Liver (tissue), 9 donors: ENCODE data around the gene SYNPO2. TPM values are rescaled to one million over a fixed set of nuclear protein-coding genes. Genes with fewer than 3 reads are reported as not detected.

Source experiments
- DNase-seq: peaks from one replicate; pipeline ENCODE4 v3.0.0-alpha.2; 2017; ENCODE audit warnings: low spot score
- H3K27ac ChIP-seq, 2 donors: one replicate each; pipeline ENCODE4 v1.7.0; 2013; ENCODE audit warnings: inconsistent platforms in 2 of 2, low read length in 2 of 2, control low read depth in 1 of 2, low read depth in 1 of 2, mild to moderate bottlenecking in 1 of 2
- H3K27me3 ChIP-seq, 4 donors: one replicate each; pipeline versions ENCODE4 v1.6.1 to v1.7.0; 2013; ENCODE audit warnings: low read length in 3 of 4, inconsistent platforms in 1 of 4, mild to moderate bottlenecking in 1 of 4, moderate library complexity in 1 of 4; ENCODE audit not compliant: control insufficient read depth in 4 of 4, insufficient read depth in 4 of 4
- H3K36me3 ChIP-seq, 4 donors: one replicate each; pipeline versions ENCODE4 v1.6.1 to v1.7.0; 2013; ENCODE audit warnings: low read length in 3 of 4, mild to moderate bottlenecking in 3 of 4, low read depth in 1 of 4, moderate library complexity in 1 of 4; ENCODE audit not compliant: control insufficient read depth in 4 of 4, insufficient read depth in 3 of 4
- H3K4me1 ChIP-seq, 4 donors: one replicate each; pipeline versions ENCODE4 v1.6.1 to v1.7.0; 2013; ENCODE audit warnings: low read length in 3 of 4, mild to moderate bottlenecking in 3 of 4, moderate library complexity in 1 of 4; ENCODE audit not compliant: control insufficient read depth in 4 of 4, insufficient read depth in 4 of 4
- H3K4me3 ChIP-seq, 3 donors: one replicate each; pipeline versions ENCODE4 v1.6.1 to v1.7.0; 2013; ENCODE audit warnings: low read length in 3 of 3, control low read depth in 1 of 3, low read depth in 1 of 3, mild to moderate bottlenecking in 1 of 3
- H3K9ac ChIP-seq, 2 donors: one replicate each; pipeline ENCODE4 v1.7.0; 2013; ENCODE audit warnings: low read length in 2 of 2, mild to moderate bottlenecking in 2 of 2, moderate library complexity in 2 of 2, control low read depth in 1 of 2, low read depth in 1 of 2
- H3K9me3 ChIP-seq, 4 donors: one replicate each; pipeline versions ENCODE4 v1.6.1 to v1.7.0; 2013; ENCODE audit warnings: low read length in 3 of 4; ENCODE audit not compliant: control insufficient read depth in 4 of 4
- EGR1 ChIP-seq, 2 donors: IDR thresholded peaks; 2 replicates each; pipeline ENCODE4 v1.6.1; 2016 to 2018; ENCODE audit warnings: antibody characterized with exemption in 2 of 2, low read depth in 2 of 2
- FOXA1 ChIP-seq: IDR thresholded peaks from 2 replicates; pipeline ENCODE4 v1.6.1; 2016; ENCODE audit warnings: antibody characterized with exemption
- FOXA2 ChIP-seq: IDR thresholded peaks from 2 replicates; pipeline ENCODE4 v1.6.1; 2016; ENCODE audit warnings: antibody characterized with exemption
- GABPA ChIP-seq, 2 donors: IDR thresholded peaks in 1 of 2; conservative IDR thresholded peaks in 1 of 2; 2 replicates each; pipeline ENCODE4 v1.6.1; 2016; ENCODE audit warnings: antibody characterized with exemption in 2 of 2, mild to moderate bottlenecking in 1 of 2, moderate library complexity in 1 of 2
- HNF4A ChIP-seq, 2 donors: conservative IDR thresholded peaks; 2 replicates each; pipeline ENCODE4 v1.6.1; 2016; ENCODE audit warnings: antibody characterized with exemption in 2 of 2, mild to moderate bottlenecking in 2 of 2
- HNF4G ChIP-seq: IDR thresholded peaks from 2 replicates; pipeline ENCODE4 v1.6.1; 2016; ENCODE audit warnings: antibody characterized with exemption
- JUND ChIP-seq, 2 donors: IDR thresholded peaks; 2 replicates each; pipeline ENCODE4 v1.6.1; 2016; ENCODE audit warnings: antibody characterized with exemption in 2 of 2
- NR2F2 ChIP-seq: IDR thresholded peaks from 2 replicates; pipeline ENCODE4 v1.6.1; 2016; ENCODE audit warnings: antibody characterized with exemption
- RAD21 ChIP-seq, 2 donors: IDR thresholded peaks; 2 replicates each; pipeline ENCODE4 v1.6.1; 2016; ENCODE audit warnings: antibody characterized with exemption in 2 of 2, mild to moderate bottlenecking in 2 of 2
- RXRA ChIP-seq, 2 donors: IDR thresholded peaks; 2 replicates each; pipeline ENCODE4 v1.6.1; 2017 to 2018; ENCODE audit warnings: antibody characterized with exemption in 2 of 2, mild to moderate bottlenecking in 1 of 2
- SP1 ChIP-seq: IDR thresholded peaks from 2 replicates; pipeline ENCODE4 v1.6.1; 2018; ENCODE audit warnings: antibody characterized with exemption, mild to moderate bottlenecking
- TAF1 ChIP-seq: conservative IDR thresholded peaks from 2 replicates; pipeline ENCODE4 v1.6.1; 2016; ENCODE audit warnings: antibody characterized with exemption, mild to moderate bottlenecking
- YY1 ChIP-seq: IDR thresholded peaks from 2 replicates; pipeline ENCODE4 v1.6.1; 2016; ENCODE audit warnings: antibody characterized with exemption, mild to moderate bottlenecking
- WGBS: extraction: QIAGEN DNeasy Blood & Tissue Kit; methylation state at CpG from one replicate; pipeline ENCODE4 v1.1.7; 2013; 5-methylcytosine and 5-hydroxymethylcytosine counted together
- polyA plus RNA-seq, 2 donors: library from polyadenylated mRNA; stranded (reverse) in 1 of 2; unstranded in 1 of 2; fragments of 200-250 nt in 1 of 2; fragments of >200 nt in 1 of 2; fragmentation: Nextera tagmentation in 1 of 2; extraction: Ambion mirVana in 1 of 2; gene quantifications; one replicate each; pipeline versions ENCODE4 v1.2.1 to v1.2.3, GENCODE V29; 2013 to 2015
- total RNA-seq, 2 donors: library from RNA; depleted of rRNA; stranded (reverse); fragments of >200 nt; gene quantifications; one replicate each; pipeline ENCODE4 v1.2.3, GENCODE V29; 2014
- TF ChIP-seq, protein P1 (sequence below): IDR thresholded peaks from 2 replicates; pipeline ENCODE4 v1.6.1; 2016; ENCODE audit warnings: antibody characterized with exemption
- TF ChIP-seq, protein P2 (sequence below): IDR thresholded peaks from 2 replicates; pipeline ENCODE4 v1.6.1; 2016; ENCODE audit warnings: antibody characterized with exemption
- TF ChIP-seq, protein P3 (sequence below): IDR thresholded peaks from 2 replicates; pipeline ENCODE4 v1.6.1; 2016; ENCODE audit warnings: antibody characterized with exemption, mild to moderate bottlenecking
- TF ChIP-seq, protein P4 (sequence below): IDR thresholded peaks from 2 replicates; pipeline ENCODE4 v1.6.1; 2016; ENCODE audit warnings: antibody characterized with exemption
- donor health status: healthy.
- donor health status: healthy.
- donor health status: healthy.
- donor health status: healthy.
- donor health status: healthy.

SYNPO2 gene
- total and polyA plus RNA-seq, 4 donors: 2.4 to 10.9 (median 3.4) TPM

DNA sequence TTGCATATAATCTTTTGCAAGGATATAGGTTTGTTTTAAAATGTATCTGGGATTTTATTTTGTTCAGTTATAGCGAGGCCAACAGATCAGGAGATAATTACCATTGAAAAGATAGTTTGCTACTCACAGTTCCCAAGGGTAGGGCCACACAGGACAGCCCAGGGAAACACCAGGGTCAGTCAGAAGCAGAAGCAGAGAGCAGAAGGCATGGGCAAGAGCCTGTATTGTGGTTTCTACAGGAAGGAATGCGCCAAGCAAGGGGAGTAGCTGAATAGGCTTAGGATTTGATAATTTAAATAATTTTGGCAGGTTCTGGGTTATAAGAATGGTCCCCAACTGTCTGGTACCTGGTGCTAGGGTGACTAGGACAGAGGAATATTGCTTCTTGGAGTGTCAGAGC is 61.6 kb downstream of the SYNPO2 start:
- H3K4me1 ChIP-seq: no peaks in the 10 kb centered on the region

DNA sequence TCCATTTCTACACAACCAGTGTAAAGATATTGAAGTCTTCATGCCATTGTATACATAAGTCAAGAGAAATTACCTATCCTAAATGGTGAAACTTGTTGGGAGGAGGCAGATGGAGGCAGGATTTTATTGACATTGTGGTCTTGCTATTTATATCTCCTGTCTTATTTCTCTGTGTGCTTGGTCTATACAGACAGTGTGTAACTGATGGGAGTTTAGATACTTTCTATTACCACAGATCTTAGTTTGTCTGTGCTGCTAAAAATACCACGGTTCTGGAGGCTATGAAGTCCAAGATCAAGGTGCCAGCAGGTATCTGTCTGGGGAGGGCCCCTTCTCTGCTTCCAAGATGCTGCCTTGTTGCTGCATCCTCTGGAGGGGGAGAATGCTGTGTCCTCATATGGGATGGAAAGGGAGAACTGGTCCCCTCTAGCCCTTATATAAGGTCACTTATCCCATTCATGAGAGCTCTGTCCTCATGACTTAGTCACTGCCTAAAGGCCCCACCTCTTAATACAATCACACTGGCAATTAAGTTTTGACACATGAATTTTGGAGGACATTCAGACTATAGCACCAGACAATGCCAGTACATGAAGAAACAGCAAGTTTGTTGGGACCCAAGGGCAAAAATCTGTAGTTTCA is 62.4 kb downstream of the SYNPO2 start:
- Histone ChIP-seq H3K9ac (no peak overlapping the region), H3K27ac (no peak overlapping the region), H3K27me3 (no peaks in the 10 kb centered on the region), H3K4me3 (no peak overlapping the region), H3K9me3 (no peaks in the 10 kb centered on the region), H3K4me1 (no peaks in the 10 kb centered on the region), H3K36me3 (no peaks in the 10 kb centered on the region)
- 60% methylated on average over 1 of the region's 1 CpG for WGBS
- DNase-seq: no peak
- no peak for TF ChIP-seq TAF1
- TF ChIP-seq NR2F2: no peak
- TF ChIP-seq FOXA2: no peak
- no peak for TF ChIP-seq FOXA1
- no peak for TF ChIP-seq JUND (IDR thresholded peaks at IDR 0.05)
- TF ChIP-seq, protein P1, sequence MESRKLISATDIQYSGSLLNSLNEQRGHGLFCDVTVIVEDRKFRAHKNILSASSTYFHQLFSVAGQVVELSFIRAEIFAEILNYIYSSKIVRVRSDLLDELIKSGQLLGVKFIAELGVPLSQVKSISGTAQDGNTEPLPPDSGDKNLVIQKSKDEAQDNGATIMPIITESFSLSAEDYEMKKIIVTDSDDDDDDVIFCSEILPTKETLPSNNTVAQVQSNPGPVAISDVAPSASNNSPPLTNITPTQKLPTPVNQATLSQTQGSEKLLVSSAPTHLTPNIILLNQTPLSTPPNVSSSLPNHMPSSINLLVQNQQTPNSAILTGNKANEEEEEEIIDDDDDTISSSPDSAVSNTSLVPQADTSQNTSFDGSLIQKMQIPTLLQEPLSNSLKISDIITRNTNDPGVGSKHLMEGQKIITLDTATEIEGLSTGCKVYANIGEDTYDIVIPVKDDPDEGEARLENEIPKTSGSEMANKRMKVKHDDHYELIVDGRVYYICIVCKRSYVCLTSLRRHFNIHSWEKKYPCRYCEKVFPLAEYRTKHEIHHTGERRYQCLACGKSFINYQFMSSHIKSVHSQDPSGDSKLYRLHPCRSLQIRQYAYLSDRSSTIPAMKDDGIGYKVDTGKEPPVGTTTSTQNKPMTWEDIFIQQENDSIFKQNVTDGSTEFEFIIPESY: no peak
- no peak for TF ChIP-seq HNF4G
- no peak for TF ChIP-seq HNF4A (conservative IDR thresholded peaks at IDR 0.05)
- no peak for TF ChIP-seq RXRA (IDR thresholded peaks at IDR 0.05)
- TF ChIP-seq GABPA (IDR thresholded peaks at IDR 0.05 in 1 of 2, conservative IDR thresholded peaks at IDR 0.05 in 1 of 2): no peak
- TF ChIP-seq YY1: no peak
- TF ChIP-seq EGR1 (IDR thresholded peaks at IDR 0.05; ENCODE audit: low read depth in 2 of 2): no peak
- TF ChIP-seq RAD21 (IDR thresholded peaks at IDR 0.05): no peak
- TF ChIP-seq, protein P2, sequence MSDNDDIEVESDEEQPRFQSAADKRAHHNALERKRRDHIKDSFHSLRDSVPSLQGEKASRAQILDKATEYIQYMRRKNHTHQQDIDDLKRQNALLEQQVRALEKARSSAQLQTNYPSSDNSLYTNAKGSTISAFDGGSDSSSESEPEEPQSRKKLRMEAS: no peak

More for the DNA sequence above, 61.6 kb downstream of the SYNPO2 start:
- H3K27me3 ChIP-seq: no peaks in the 10 kb centered on the region
- TF ChIP-seq NR2F2: no peak
- TF ChIP-seq JUND (IDR thresholded peaks at IDR 0.05): no peak
- TF ChIP-seq RAD21 (IDR thresholded peaks at IDR 0.05): no peak
- TF ChIP-seq, protein P3, sequence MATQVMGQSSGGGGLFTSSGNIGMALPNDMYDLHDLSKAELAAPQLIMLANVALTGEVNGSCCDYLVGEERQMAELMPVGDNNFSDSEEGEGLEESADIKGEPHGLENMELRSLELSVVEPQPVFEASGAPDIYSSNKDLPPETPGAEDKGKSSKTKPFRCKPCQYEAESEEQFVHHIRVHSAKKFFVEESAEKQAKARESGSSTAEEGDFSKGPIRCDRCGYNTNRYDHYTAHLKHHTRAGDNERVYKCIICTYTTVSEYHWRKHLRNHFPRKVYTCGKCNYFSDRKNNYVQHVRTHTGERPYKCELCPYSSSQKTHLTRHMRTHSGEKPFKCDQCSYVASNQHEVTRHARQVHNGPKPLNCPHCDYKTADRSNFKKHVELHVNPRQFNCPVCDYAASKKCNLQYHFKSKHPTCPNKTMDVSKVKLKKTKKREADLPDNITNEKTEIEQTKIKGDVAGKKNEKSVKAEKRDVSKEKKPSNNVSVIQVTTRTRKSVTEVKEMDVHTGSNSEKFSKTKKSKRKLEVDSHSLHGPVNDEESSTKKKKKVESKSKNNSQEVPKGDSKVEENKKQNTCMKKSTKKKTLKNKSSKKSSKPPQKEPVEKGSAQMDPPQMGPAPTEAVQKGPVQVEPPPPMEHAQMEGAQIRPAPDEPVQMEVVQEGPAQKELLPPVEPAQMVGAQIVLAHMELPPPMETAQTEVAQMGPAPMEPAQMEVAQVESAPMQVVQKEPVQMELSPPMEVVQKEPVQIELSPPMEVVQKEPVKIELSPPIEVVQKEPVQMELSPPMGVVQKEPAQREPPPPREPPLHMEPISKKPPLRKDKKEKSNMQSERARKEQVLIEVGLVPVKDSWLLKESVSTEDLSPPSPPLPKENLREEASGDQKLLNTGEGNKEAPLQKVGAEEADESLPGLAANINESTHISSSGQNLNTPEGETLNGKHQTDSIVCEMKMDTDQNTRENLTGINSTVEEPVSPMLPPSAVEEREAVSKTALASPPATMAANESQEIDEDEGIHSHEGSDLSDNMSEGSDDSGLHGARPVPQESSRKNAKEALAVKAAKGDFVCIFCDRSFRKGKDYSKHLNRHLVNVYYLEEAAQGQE: no peak
- TF ChIP-seq FOXA1: no peak
- TF ChIP-seq, protein P1: no peak
- TF ChIP-seq HNF4A (conservative IDR thresholded peaks at IDR 0.05): no peak
- TF ChIP-seq SP1: no peak
- TF ChIP-seq, protein P2: no peak
- TF ChIP-seq EGR1 (IDR thresholded peaks at IDR 0.05; ENCODE audit: low read depth in 2 of 2): no peak
- TF ChIP-seq, protein P4, sequence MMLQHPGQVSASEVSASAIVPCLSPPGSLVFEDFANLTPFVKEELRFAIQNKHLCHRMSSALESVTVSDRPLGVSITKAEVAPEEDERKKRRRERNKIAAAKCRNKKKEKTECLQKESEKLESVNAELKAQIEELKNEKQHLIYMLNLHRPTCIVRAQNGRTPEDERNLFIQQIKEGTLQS: no peak
- TF ChIP-seq FOXA2: no peak
- no peak for TF ChIP-seq TAF1
- no peak for DNase-seq
- WGBS: 89% methylated on average over 2 of the region's 2 CpGs
- no peak overlapping the region for H3K9ac ChIP-seq
- no peaks in the 10 kb centered on the region for H3K9me3 ChIP-seq
- H3K4me3 ChIP-seq: no peak overlapping the region
- no peak overlapping the region for H3K27ac ChIP-seq
- no peaks in the 10 kb centered on the region for H3K36me3 ChIP-seq
